SK-MEL-5 (cell line): ENCODE results near the gene PSMA6. TPM values are rescaled to one million over a fixed set of nuclear protein-coding genes. Genes with fewer than 3 reads are reported as not detected.
A peak's percentile ranks its signal among the peaks of the same experiment; 100 is the strongest.
"Not testable (repeated sequence)": the region's sequence is repeated elsewhere in the genome, so short reads cannot be mapped to it uniquely, and the experiment has no call there.

Experiments used
- DNase-seq: peaks from one replicate; pipeline ENCODE4 v3.0.0-alpha.2; 2016; ENCODE audit warnings: low read depth, low spot score
- in situ Hi-C: cut with HindIII; loops from 2 replicates; pipeline ENCODE4 v1.10.0; 2016; ENCODE audit warnings: low sequenced_read_pairs, high pct_unique_total_duplicates, low pct_unique_long_range_greater_than_20kb
- total RNA-seq: library from RNA; depleted of rRNA; stranded (reverse); fragments of >200 nt; shearing (Covaris generic); gene quantifications from 2 replicates; pipeline ENCODE4 v1.2.3, GENCODE V29; 2014

The PSMA6 gene
- total RNA-seq, 1 experiment from 2014 or later = 169 TPM

- in situ Hi-C loops = no loop called here
- no peak for DNase-seq
Measured at GRCh38 chr14:35351497-35351896, 59.3 kb downstream of the PSMA6 start.

GRCh38 chr14:35351897-35352273 is 59.7 kb downstream of the PSMA6 start:
- in situ Hi-C loops = no loop called here

GRCh38 chr14:35352274-35353233 is 60.4 kb downstream of the PSMA6 start:
- in situ Hi-C loops = no loop called here
- DNase-seq = no peak

More at GRCh38 chr14:35351897-35352273, 59.7 kb downstream of the PSMA6 start:
- no peak for DNase-seq

GRCh38 chr14:35353409-35354172 is 61.4 kb downstream of the PSMA6 start:
- DNase-seq = no peak
- in situ Hi-C loops = no loop called here

GRCh38 chr14:35355235-35355634 is 63.1 kb downstream of the PSMA6 start:
- DNase-seq, in situ Hi-C loops: not testable (repeated sequence)

GRCh38 chr14:35355981-35356841 is 64.0 kb downstream of the PSMA6 start:
- DNase-seq = no peak
- in situ Hi-C loops = no loop called here

- in situ Hi-C loops, DNase-seq: not testable (repeated sequence)
Measured at GRCh38 chr14:35359655-35360054, 67.5 kb downstream of the PSMA6 start.

- no peak for DNase-seq
- in situ Hi-C loops = no loop called here
Measured at GRCh38 chr14:35361141-35361480, 68.9 kb downstream of the PSMA6 start.

- in situ Hi-C loops = no loop called here
- no peak for DNase-seq
Measured at GRCh38 chr14:35362450-35362849, 70.3 kb downstream of the PSMA6 start.

GRCh38 chr14:35362911-35363374 is 70.8 kb downstream of the PSMA6 start:
- in situ Hi-C loops = no loop called here
- DNase-seq = no peak

GRCh38 chr14:35365130-35366055 is 73.2 kb downstream of the PSMA6 start:
- in situ Hi-C loops = no loop called here
- peak; percentile 93 for DNase-seq

GRCh38 chr14:35366056-35366451 is 73.9 kb downstream of the PSMA6 start:
- in situ Hi-C loops = no loop called here
- no peak for DNase-seq

GRCh38 chr14:35366521-35366976 is 74.4 kb downstream of the PSMA6 start:
- DNase-seq = no peak
- in situ Hi-C loops = no loop called here

- DNase-seq = no peak
- in situ Hi-C loops = no loop called here
Measured at GRCh38 chr14:35367056-35367372, 74.8 kb downstream of the PSMA6 start.
